ENCODE results near the gene CFH. TPM values are rescaled to one million over a fixed set of nuclear protein-coding genes. Genes with fewer than 3 reads are reported as not detected.

The CFH gene
- total RNA-seq, 1 donor from 2014 or later, result 24.0 TPM

- Mint-ChIP-seq H3K4me3 (ENCODE audit: unreplicated experiment) (no peak overlapping the region), H3K36me3 (ENCODE audit: low read depth) (peaks cover 6% of the 10 kb centered on the region)
Observed at GRCh38 chr1:196674908-196675307, 23.1 kb downstream of the CFH start.

GRCh38 chr1:196677781-196678509, 26.1 kb downstream of the CFH start:
- Mint-ChIP-seq H3K4me1 (ENCODE audit: low read depth) (peaks cover 21% of the 10 kb centered on the region), H3K9me3 (ENCODE audit: low read depth) (peaks cover 3% of the 10 kb centered on the region), H3K36me3 (ENCODE audit: low read depth) (peaks cover 7% of the 10 kb centered on the region), H3K27me3 (ENCODE audit: low read depth) (no peaks in the 10 kb centered on the region), H3K4me3 (ENCODE audit: unreplicated experiment) (no peak overlapping the region), H3K27ac (ENCODE audit: unreplicated experiment) (no peak overlapping the region)
- TF ChIP-seq CTCF (IDR thresholded peaks at IDR 0.05), result no peak
- DNase-seq (ENCODE audit: low spot score), result no peak

More at GRCh38 chr1:196674908-196675307, 23.1 kb downstream of the CFH start:
- peaks cover 12% of the 10 kb centered on the region for H3K9me3 Mint-ChIP-seq (ENCODE audit: low read depth)
- no peaks in the 10 kb centered on the region for H3K27me3 Mint-ChIP-seq (ENCODE audit: low read depth)
- no peak overlapping the region for H3K27ac Mint-ChIP-seq (ENCODE audit: unreplicated experiment)
- peaks cover 19% of the 10 kb centered on the region for H3K4me1 Mint-ChIP-seq (ENCODE audit: low read depth)
- no peak for TF ChIP-seq CTCF (IDR thresholded peaks at IDR 0.05)
- no peak for DNase-seq (ENCODE audit: low spot score)

- TF ChIP-seq CTCF (IDR thresholded peaks at IDR 0.05), result no peak
- peaks cover 10% of the 10 kb centered on the region for H3K36me3 Mint-ChIP-seq (ENCODE audit: low read depth)
- no peak for DNase-seq (ENCODE audit: low spot score)
- H3K4me1 Mint-ChIP-seq (ENCODE audit: low read depth), result peaks cover 21% of the 10 kb centered on the region
- no peaks in the 10 kb centered on the region for H3K27me3 Mint-ChIP-seq (ENCODE audit: low read depth)
- H3K27ac Mint-ChIP-seq (ENCODE audit: unreplicated experiment), result peak overlapping the region; percentile 62
- H3K4me3 Mint-ChIP-seq (ENCODE audit: unreplicated experiment), result no peak overlapping the region
- H3K9me3 Mint-ChIP-seq (ENCODE audit: low read depth), result peaks cover 3% of the 10 kb centered on the region
Observed at GRCh38 chr1:196678510-196678884, 26.7 kb downstream of the CFH start.

GRCh38 chr1:196680107-196680506, 28.3 kb downstream of the CFH start:
- no peak for DNase-seq (ENCODE audit: low spot score)
- peaks cover 6% of the 10 kb centered on the region for H3K9me3 Mint-ChIP-seq (ENCODE audit: low read depth)
- TF ChIP-seq CTCF (IDR thresholded peaks at IDR 0.05), result no peak

GRCh38 chr1:196684476-196684875, 32.6 kb downstream of the CFH start:
- Mint-ChIP-seq H3K27me3 (ENCODE audit: low read depth) (no peaks in the 10 kb centered on the region), H3K4me3 (ENCODE audit: unreplicated experiment) (no peak overlapping the region), H3K9me3 (ENCODE audit: low read depth) (peaks cover 6% of the 10 kb centered on the region), H3K27ac (ENCODE audit: unreplicated experiment) (no peak overlapping the region), H3K36me3 (ENCODE audit: low read depth) (peaks cover 12% of the 10 kb centered on the region), H3K4me1 (ENCODE audit: low read depth) (peaks cover 3% of the 10 kb centered on the region)
- no peak for DNase-seq (ENCODE audit: low spot score)
- no peak for TF ChIP-seq CTCF (IDR thresholded peaks at IDR 0.05)

More at GRCh38 chr1:196680107-196680506, 28.3 kb downstream of the CFH start:
- Mint-ChIP-seq H3K4me3 (ENCODE audit: unreplicated experiment) (no peak overlapping the region), H3K4me1 (ENCODE audit: low read depth) (peaks cover 17% of the 10 kb centered on the region), H3K27ac (ENCODE audit: unreplicated experiment) (no peak overlapping the region), H3K27me3 (ENCODE audit: low read depth) (no peaks in the 10 kb centered on the region), H3K36me3 (ENCODE audit: low read depth) (peaks cover 12% of the 10 kb centered on the region)

Data from chondrocyte (in vitro differentiated cells).